ENCODE results near the gene PLEKHA5.
"Not testable (repeated sequence)": the region's sequence is repeated elsewhere in the genome, so short reads cannot be mapped to it uniquely, and the experiment has no call there.

Gene PLEKHA5

GRCh38 chr12:19203539-19204506 lies 74.3 kb downstream of the PLEKHA5 start:
- no peak for DNase-seq

GRCh38 chr12:19205120-19205519 lies 75.6 kb downstream of the PLEKHA5 start:
- DNase-seq: no peak

- no peak for DNase-seq
Observed at GRCh38 chr12:19206493-19207077, 77.1 kb downstream of the PLEKHA5 start.

- no peak for DNase-seq
Observed at GRCh38 chr12:19208456-19208855, 78.9 kb downstream of the PLEKHA5 start.

GRCh38 chr12:19209661-19210060 lies 80.1 kb downstream of the PLEKHA5 start:
- no peak for DNase-seq

- DNase-seq: no peak
Observed at GRCh38 chr12:19211802-19212201, 82.3 kb downstream of the PLEKHA5 start.

- no peak for DNase-seq
Observed at GRCh38 chr12:19212245-19212644, 82.7 kb downstream of the PLEKHA5 start.

- no peak for DNase-seq
Observed at GRCh38 chr12:19214020-19214419, 84.5 kb downstream of the PLEKHA5 start.

- no peak for DNase-seq
Observed at GRCh38 chr12:19215115-19215514, 85.6 kb downstream of the PLEKHA5 start.

- no peak for DNase-seq
Observed at GRCh38 chr12:19217446-19217845, 87.9 kb downstream of the PLEKHA5 start.

- no peak for DNase-seq
Observed at GRCh38 chr12:19220205-19220604, 90.7 kb downstream of the PLEKHA5 start.

GRCh38 chr12:19220852-19221466 lies 91.4 kb downstream of the PLEKHA5 start:
- DNase-seq: no peak

GRCh38 chr12:19222558-19222957 lies 93.0 kb downstream of the PLEKHA5 start:
- no peak for DNase-seq

- DNase-seq: no peak
Observed at GRCh38 chr12:19223018-19223417, 93.5 kb downstream of the PLEKHA5 start.

GRCh38 chr12:19223695-19224094 lies 94.2 kb downstream of the PLEKHA5 start:
- DNase-seq: no peak

GRCh38 chr12:19224746-19225145 lies 95.2 kb downstream of the PLEKHA5 start:
- DNase-seq: no peak

GRCh38 chr12:19227190-19227879 lies 97.8 kb downstream of the PLEKHA5 start:
- no peak for DNase-seq

- DNase-seq: no peak
Observed at GRCh38 chr12:19227880-19228210, 98.3 kb downstream of the PLEKHA5 start.

GRCh38 chr12:19229021-19229420 lies 99.5 kb downstream of the PLEKHA5 start:
- not testable (repeated sequence) for DNase-seq

- DNase-seq: no peak
Observed at GRCh38 chr12:19230299-19230866, 100.8 kb downstream of the PLEKHA5 start.

GRCh38 chr12:19230896-19231295 lies 101.4 kb downstream of the PLEKHA5 start:
- no peak for DNase-seq

GRCh38 chr12:19234171-19234704 lies 104.7 kb downstream of the PLEKHA5 start:
- no peak for DNase-seq

Measured in NCI-H510A (cell line).